HCT116 (cell line): ENCODE measurements around the gene PARVB. TPM values are rescaled to one million over a fixed set of nuclear protein-coding genes. Genes with fewer than 3 reads are reported as not detected.

ENCODE experiments used
- ATAC-seq: fragments of 200-7000 bp; cut with Tn5 transposase; 2 replicates; pipeline ENCODE4 v1.9.1; 2020; ENCODE audit warnings: mild to moderate bottlenecking, moderate library complexity
- BruUV-seq: library from RNA; stranded (reverse); fragments of 400-500 nt; replicated peaks from 2 replicates; lab custom pipeline; 2021; lab: Mats Ljungman, UMichigan
- CTCF ChIA-PET: fragments of 300-600 bp; sonication (Branson Sonifier 250); formaldehyde crosslinking; loops from one replicate; lab custom pipeline; 2021; ENCODE audit warnings: antibody characterized with exemption; lab: Charles Lee
- POLR2A ChIA-PET: fragments of 300-600, 350-600 bp; sonication (Branson Sonifier 250); formaldehyde crosslinking; loops from one replicate; lab custom pipeline; 2021; ENCODE audit warnings: antibody characterized with exemption; lab: Charles Lee
- RAD21 ChIA-PET, 2 experiments: fragments of 300-600 bp; sonication (Branson Sonifier 250); formaldehyde crosslinking; loops; one replicate each; lab custom pipeline; 2023; ENCODE audit warnings: low total read pairs in 2 of 2; ENCODE audit not compliant: uncharacterized antibody in 2 of 2, unreplicated experiment in 2 of 2, low non-redundant PET in 1 of 2; lab: Charles Lee
- DNase-seq: peaks from one replicate; pipeline ENCODE4 v3.0.0-alpha.2; 2010; ENCODE audit warnings: low read depth, low spot score
- H2AFZ ChIP-seq: fragments of 200-600 bp; shearing (Covaris generic), sonication (generic); 2 replicates; pipeline ENCODE4 v1.6.1; 2017; ENCODE audit warnings: low read depth, mixed run types, mixed read lengths, antibody characterized with exemption, low read length; ENCODE audit not compliant: poor library complexity, severe bottlenecking
- H3K27ac ChIP-seq: 2 replicates; pipeline ENCODE4 v1.5.1; 2012; ENCODE audit warnings: low read depth, low read length
- H3K27me3 ChIP-seq: fragments of 200-600 bp; sonication (generic); 2 replicates; pipeline ENCODE4 v1.6.1; 2016; ENCODE audit warnings: mixed run types, low read length, mixed read lengths; ENCODE audit not compliant: insufficient read depth
- H3K36me3 ChIP-seq, 2 experiments: fragments of 200-500 bp in 1 of 2; fragments of 200-600 bp in 1 of 2; sonication (Bioruptor generic) in 1 of 2; sonication (generic) in 1 of 2; 2 replicates each; pipeline versions ENCODE4 v1.5.1 to v1.6.1; 2014 to 2016; ENCODE audit warnings: low read length in 2 of 2, inconsistent platforms in 1 of 2, mixed read lengths in 1 of 2, mixed run types in 1 of 2; ENCODE audit not compliant: insufficient read depth in 2 of 2, control insufficient read depth in 1 of 2
- H3K4me1 ChIP-seq, 2 experiments: fragments of 200-600 bp in 1 of 2; sonication (generic) in 1 of 2; 2 replicates each; pipeline versions ENCODE4 v1.5.1 to v1.6.1; 2012 to 2017; ENCODE audit warnings: low read length in 2 of 2, inconsistent platforms in 1 of 2, mild to moderate bottlenecking in 1 of 2, mixed read lengths in 1 of 2, mixed run types in 1 of 2, moderate library complexity in 1 of 2; ENCODE audit not compliant: insufficient read depth in 2 of 2, control insufficient read depth in 1 of 2
- H3K4me2 ChIP-seq: fragments of 200-600 bp; sonication (generic); 2 replicates; pipeline ENCODE4 v1.6.1; 2017; ENCODE audit warnings: mixed run types, low read length, mixed read lengths
- H3K4me3 ChIP-seq, 2 experiments: fragments of 200-600 bp in 1 of 2; sonication (generic) in 1 of 2; replicated peaks in 1 of 2; 2 replicates each; pipeline ENCODE4 v1.5.1; 2011 to 2016; ENCODE audit warnings: low read length in 2 of 2, control low read depth in 1 of 2, low read depth in 1 of 2, mild to moderate bottlenecking in 1 of 2, mixed read lengths in 1 of 2, mixed run types in 1 of 2
- H3K79me2 ChIP-seq: fragments of 200-600 bp; sonication (generic); 2 replicates; pipeline ENCODE4 v1.6.1; 2017; ENCODE audit warnings: mild to moderate bottlenecking, mixed run types, low read length, moderate library complexity, mixed read lengths; ENCODE audit not compliant: insufficient read depth
- H3K9ac ChIP-seq: fragments of 200-600 bp; sonication (generic); 2 replicates; pipeline ENCODE4 v1.6.1; 2016; ENCODE audit warnings: low read length, mixed read lengths
- H3K9me2 ChIP-seq: fragments of 200-600 bp; sonication (generic), shearing (Covaris generic); 2 replicates; pipeline ENCODE4 v1.6.1; 2017; ENCODE audit warnings: mixed run types, mild to moderate bottlenecking, moderate library complexity; ENCODE audit not compliant: insufficient read depth
- H3K9me3 ChIP-seq, 2 experiments: fragments of 200-500 bp in 1 of 2; fragments of 200-600 bp in 1 of 2; sonication (Bioruptor generic) in 1 of 2; sonication (generic) in 1 of 2; 2 replicates each; pipeline ENCODE4 v1.6.1; 2014 to 2017; ENCODE audit warnings: low read length in 2 of 2, mixed read lengths in 2 of 2, inconsistent platforms in 1 of 2, low read depth in 1 of 2, mild to moderate bottlenecking in 1 of 2, mixed run types in 1 of 2, moderate library complexity in 1 of 2; ENCODE audit not compliant: control insufficient read depth in 1 of 2, insufficient read depth in 1 of 2
- H4K20me1 ChIP-seq: fragments of 200-600 bp; sonication (generic), shearing (Covaris generic); 2 replicates; pipeline ENCODE4 v1.6.1; 2017; ENCODE audit warnings: mixed run types, mild to moderate bottlenecking, moderate library complexity; ENCODE audit not compliant: insufficient read depth
- RAD21 ChIP-seq: IDR thresholded peaks from 2 replicates; pipeline ENCODE4 v1.6.1; 2012; ENCODE audit warnings: low read depth, mild to moderate bottlenecking
- SRF ChIP-seq: IDR thresholded peaks from 2 replicates; pipeline ENCODE4 v1.6.1; 2012; ENCODE audit warnings: low read depth
- TCF7L2 ChIP-seq: IDR thresholded peaks from 2 replicates; pipeline ENCODE4 v1.7.0; 2011; ENCODE audit warnings: borderline replicate concordance, inconsistent platforms; ENCODE audit not compliant: insufficient read depth, insufficient read length; ENCODE audit errors: extremely low read depth
- YY1 ChIP-seq: IDR thresholded peaks from 2 replicates; pipeline ENCODE4 v1.6.1; 2011; ENCODE audit warnings: low read length, low read depth, moderate library complexity, mild to moderate bottlenecking; ENCODE audit not compliant: insufficient replicate concordance; ENCODE audit errors: extremely low read depth
- intact Hi-C: fragments of 100-400 bp; cut with micrococcal nuclease; formaldehyde crosslinking; loops from 2 replicates; pipeline ENCODE4 v1.10.0; 2022
- total RNA-seq: library from RNA; stranded (reverse); gene quantifications from one replicate; pipeline ENCODE4 v1.2.1, GENCODE V29; 2021; ENCODE audit not compliant: unreplicated experiment
- TF ChIP-seq, protein P1 (sequence below): IDR thresholded peaks from 2 replicates; pipeline ENCODE4 v1.6.1; 2012
- TF ChIP-seq, protein P2 (sequence below), 3 experiments: fragments of 200-600 bp in 1 of 3; sonication (generic) in 1 of 3; IDR thresholded peaks in 2 of 3; conservative IDR thresholded peaks in 1 of 3; 2 replicates each; pipeline ENCODE4 v1.5.1; 2012 to 2017; ENCODE audit warnings: low read depth in 2 of 3, low read length in 2 of 3, antibody characterized with exemption in 1 of 3, borderline replicate concordance in 1 of 3, control low read depth in 1 of 3, mild to moderate bottlenecking in 1 of 3, mixed read lengths in 1 of 3, mixed run types in 1 of 3, moderate library complexity in 1 of 3; ENCODE audit not compliant: insufficient read depth in 1 of 3

PARVB gene
- total RNA-seq, 1 experiment from 2014 or later, result 21.4 TPM

GRCh38 chr22:44119669-44120313 lies 95.7 kb downstream of the PARVB start:
- Histone ChIP-seq H3K79me2 (no peaks in the 10 kb centered on the region), H3K9me3 (no peaks in the 10 kb centered on the region), H4K20me1 (no peaks in the 10 kb centered on the region), H3K9me2 (no peaks in the 10 kb centered on the region), H3K4me3 (no peak overlapping the region), H3K27me3 (no peaks in the 10 kb centered on the region), H3K4me2 (no peak overlapping the region), H3K36me3 (no peaks in the 10 kb centered on the region), H2AFZ (no peak overlapping the region), H3K9ac (no peak overlapping the region), H3K4me1 (no peaks in the 10 kb centered on the region), H3K27ac (no peak overlapping the region)
- intact Hi-C loops, result no loop called here
- ChIA-PET POLR2A (no interaction called here), CTCF (no interaction called here), RAD21 (no interaction called here)
- ATAC-seq, result no peak
- BruUV-seq, result no TSS peak
- no peak for DNase-seq
- TF ChIP-seq, protein P1, sequence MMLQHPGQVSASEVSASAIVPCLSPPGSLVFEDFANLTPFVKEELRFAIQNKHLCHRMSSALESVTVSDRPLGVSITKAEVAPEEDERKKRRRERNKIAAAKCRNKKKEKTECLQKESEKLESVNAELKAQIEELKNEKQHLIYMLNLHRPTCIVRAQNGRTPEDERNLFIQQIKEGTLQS, result no peak
- TF ChIP-seq YY1 (no peak), SRF (no peak), TCF7L2 (no peak)

DNA sequence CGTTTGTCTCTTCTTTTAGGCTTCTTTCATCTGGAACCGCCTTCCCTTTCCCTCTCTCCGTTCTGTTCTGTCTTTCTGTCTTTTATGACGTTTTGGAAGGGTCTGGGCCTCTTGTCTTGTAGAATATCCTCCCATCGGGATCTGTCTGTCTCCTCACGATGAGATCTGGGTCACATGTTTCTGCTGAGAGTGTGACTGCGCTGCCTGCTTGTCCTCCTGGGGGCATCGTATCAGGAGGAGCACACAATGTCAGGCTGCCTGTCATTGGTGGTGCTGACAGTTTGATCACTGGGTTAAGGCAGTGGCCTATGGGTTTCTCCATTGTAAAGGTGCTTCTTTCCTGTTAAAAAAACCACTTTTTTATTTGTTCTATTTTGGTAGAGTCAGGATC lies 96.2 kb downstream of the PARVB start:
- Histone ChIP-seq H3K4me1 (no peaks in the 10 kb centered on the region), H3K9ac (no peak overlapping the region), H3K9me3 (no peaks in the 10 kb centered on the region)
- intact Hi-C loops, result no loop called here
- no peak for DNase-seq
- no peak; the same call in 1 of the 2 replicates for TF ChIP-seq RAD21
- TF ChIP-seq, protein P2, sequence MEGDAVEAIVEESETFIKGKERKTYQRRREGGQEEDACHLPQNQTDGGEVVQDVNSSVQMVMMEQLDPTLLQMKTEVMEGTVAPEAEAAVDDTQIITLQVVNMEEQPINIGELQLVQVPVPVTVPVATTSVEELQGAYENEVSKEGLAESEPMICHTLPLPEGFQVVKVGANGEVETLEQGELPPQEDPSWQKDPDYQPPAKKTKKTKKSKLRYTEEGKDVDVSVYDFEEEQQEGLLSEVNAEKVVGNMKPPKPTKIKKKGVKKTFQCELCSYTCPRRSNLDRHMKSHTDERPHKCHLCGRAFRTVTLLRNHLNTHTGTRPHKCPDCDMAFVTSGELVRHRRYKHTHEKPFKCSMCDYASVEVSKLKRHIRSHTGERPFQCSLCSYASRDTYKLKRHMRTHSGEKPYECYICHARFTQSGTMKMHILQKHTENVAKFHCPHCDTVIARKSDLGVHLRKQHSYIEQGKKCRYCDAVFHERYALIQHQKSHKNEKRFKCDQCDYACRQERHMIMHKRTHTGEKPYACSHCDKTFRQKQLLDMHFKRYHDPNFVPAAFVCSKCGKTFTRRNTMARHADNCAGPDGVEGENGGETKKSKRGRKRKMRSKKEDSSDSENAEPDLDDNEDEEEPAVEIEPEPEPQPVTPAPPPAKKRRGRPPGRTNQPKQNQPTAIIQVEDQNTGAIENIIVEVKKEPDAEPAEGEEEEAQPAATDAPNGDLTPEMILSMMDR (IDR thresholded peaks at IDR 0.05 in 2 of 3, conservative IDR thresholded peaks at IDR 0.05 in 1 of 3; ENCODE audit: borderline replicate concordance in 1 of 3, insufficient read depth in 1 of 3, low read depth in 2 of 3, low read length in 2 of 3), result 0 out of 6 replicates have a peak, but pooled peaks of 1 of the 3 experiments have one; percentile 12
- TF ChIP-seq, all 23 proteins: peak for 1
- no peaks in the 10 kb centered on the region for H3K9me2 ChIP-seq
- peak; percentile 77 for ATAC-seq
- H3K27me3 ChIP-seq, result no peaks in the 10 kb centered on the region
- ChIA-PET POLR2A (no interaction called here), RAD21 (no interaction called here), CTCF (no interaction called here)
- H3K36me3 ChIP-seq, result no peaks in the 10 kb centered on the region
- no peak overlapping the region for H3K4me2 ChIP-seq
- H2AFZ ChIP-seq, result no peak overlapping the region
- H4K20me1 ChIP-seq, result no peaks in the 10 kb centered on the region
- no peaks in the 10 kb centered on the region for H3K79me2 ChIP-seq
- BruUV-seq, result no TSS peak
- no peak overlapping the region for H3K27ac ChIP-seq
- no peak overlapping the region for H3K4me3 ChIP-seq
